Keratinocyte (primary cell): ENCODE results near the gene VAMP4.

Source experiments
- EZH2 ChIP-seq: IDR thresholded peaks from one replicate; pipeline ENCODE4 v1.6.1; 2012; ENCODE audit warnings: inconsistent platforms, mild to moderate bottlenecking, low read length, moderate library complexity
- TF ChIP-seq, protein P1 (sequence below), 3 experiments: IDR thresholded peaks in 1 of 3; conservative IDR thresholded peaks in 1 of 3; optimal IDR thresholded peaks in 1 of 3; 2 replicates in 2 of 3; 3 replicates in 1 of 3; pipeline versions ENCODE3 to v1.5.1; 2011; ENCODE audit warnings: low read length in 3 of 3, mild to moderate bottlenecking in 3 of 3, moderate library complexity in 2 of 3, control low read depth in 1 of 3, inconsistent platforms in 1 of 3; ENCODE audit not compliant: insufficient read depth in 2 of 3; ENCODE audit errors: extremely low read depth in 1 of 3

- TF ChIP-seq, protein P1, sequence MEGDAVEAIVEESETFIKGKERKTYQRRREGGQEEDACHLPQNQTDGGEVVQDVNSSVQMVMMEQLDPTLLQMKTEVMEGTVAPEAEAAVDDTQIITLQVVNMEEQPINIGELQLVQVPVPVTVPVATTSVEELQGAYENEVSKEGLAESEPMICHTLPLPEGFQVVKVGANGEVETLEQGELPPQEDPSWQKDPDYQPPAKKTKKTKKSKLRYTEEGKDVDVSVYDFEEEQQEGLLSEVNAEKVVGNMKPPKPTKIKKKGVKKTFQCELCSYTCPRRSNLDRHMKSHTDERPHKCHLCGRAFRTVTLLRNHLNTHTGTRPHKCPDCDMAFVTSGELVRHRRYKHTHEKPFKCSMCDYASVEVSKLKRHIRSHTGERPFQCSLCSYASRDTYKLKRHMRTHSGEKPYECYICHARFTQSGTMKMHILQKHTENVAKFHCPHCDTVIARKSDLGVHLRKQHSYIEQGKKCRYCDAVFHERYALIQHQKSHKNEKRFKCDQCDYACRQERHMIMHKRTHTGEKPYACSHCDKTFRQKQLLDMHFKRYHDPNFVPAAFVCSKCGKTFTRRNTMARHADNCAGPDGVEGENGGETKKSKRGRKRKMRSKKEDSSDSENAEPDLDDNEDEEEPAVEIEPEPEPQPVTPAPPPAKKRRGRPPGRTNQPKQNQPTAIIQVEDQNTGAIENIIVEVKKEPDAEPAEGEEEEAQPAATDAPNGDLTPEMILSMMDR (optimal IDR thresholded peaks at IDR 0.05 in 1 of 3, IDR thresholded peaks at IDR 0.05 in 1 of 3, conservative IDR thresholded peaks at IDR 0.05 in 1 of 3; ENCODE audit: extremely low read depth in 1 of 3, insufficient read depth in 2 of 3, low read length in 3 of 3) = peak in 1 of 3 experiments; percentile 2
- no peak for TF ChIP-seq EZH2
Observed at GRCh38 chr1:171741872-171742576, at the start of gene VAMP4.
